GM18502 (cell line): ENCODE measurements around the gene ZFAND2A.
"Not testable (repeated sequence)": the region's sequence is repeated elsewhere in the genome, so short reads cannot be mapped to it uniquely, and the experiment has no call there.

Experiments
- ATAC-seq: cut with Tn5 transposase; IDR thresholded peaks from one replicate; pipeline ENCODE4 v1.9.1; 2021; ENCODE audit warnings: mild to moderate bottlenecking; ENCODE audit not compliant: unreplicated experiment, poor library complexity

The ZFAND2A gene

GRCh38 chr7:1159891-1160669 lies at the start of gene ZFAND2A:
Gene ZFAND2A (minus strand): TSS chr7:1160196. CDS start chr7:1158212, 1,984 bp downstream.
- ATAC-seq: peak; percentile 96

GRCh38 chr7:1209097-1209496 lies 49.1 kb upstream of the ZFAND2A start:
- ATAC-seq: no peak

GRCh38 chr7:1205742-1206141 lies 45.7 kb upstream of the ZFAND2A start:
- not testable (repeated sequence) for ATAC-seq

DNA sequence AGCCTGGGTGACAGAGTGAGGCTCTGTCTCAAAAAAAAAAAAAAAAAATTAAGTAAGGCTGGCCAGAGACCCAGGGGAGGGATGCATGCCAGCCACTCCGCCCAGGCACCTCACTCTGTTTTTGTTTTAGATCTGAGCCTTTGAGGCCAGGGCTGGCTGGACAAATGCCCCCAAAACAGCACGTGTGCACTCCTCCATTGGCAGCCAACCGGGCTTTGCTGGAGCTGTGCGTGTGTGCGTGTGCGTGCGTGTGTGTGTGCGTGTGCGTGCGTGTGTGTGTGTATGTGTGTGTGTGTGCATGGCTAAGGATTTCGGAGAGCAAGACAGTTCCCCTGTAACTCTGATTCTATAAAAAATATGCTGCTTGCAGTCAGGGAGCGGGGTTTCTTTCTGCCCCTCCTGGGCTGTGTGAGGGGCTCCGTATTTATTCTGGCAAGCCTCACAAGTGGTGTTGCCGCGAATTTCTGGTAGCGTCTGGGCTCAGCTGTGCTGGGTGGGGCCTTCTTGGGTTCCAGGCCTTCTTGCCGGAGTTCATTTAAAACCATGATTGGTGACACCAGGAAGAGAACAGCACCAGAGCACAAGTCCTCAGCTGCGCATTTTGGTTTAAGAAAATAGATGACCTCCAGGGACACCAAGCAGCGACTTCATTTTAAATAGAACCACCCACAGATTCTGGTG lies 44.6 kb upstream of the ZFAND2A start:
- ATAC-seq: no peak

GRCh38 chr7:1202914-1203313 lies 42.9 kb upstream of the ZFAND2A start:
- ATAC-seq: not testable (repeated sequence)

DNA sequence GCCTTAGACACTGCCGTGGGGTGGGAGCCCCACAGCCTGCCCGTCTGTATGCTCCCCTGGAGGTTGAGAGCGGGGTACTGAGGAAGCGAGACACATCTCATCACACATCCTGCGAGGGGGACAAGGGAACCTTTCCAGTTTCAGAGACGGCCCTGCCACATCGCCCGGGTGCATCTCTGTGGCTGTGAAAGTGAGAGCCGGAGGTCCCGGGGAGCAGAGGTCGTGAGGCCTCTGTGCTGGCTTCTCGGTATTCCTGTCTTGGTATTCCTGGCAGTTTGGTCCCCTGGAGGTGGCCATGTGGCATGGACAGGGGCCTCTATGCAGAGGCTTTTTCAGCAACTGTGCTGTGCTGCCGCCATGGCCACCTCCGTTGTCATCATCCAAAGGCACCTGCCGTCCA lies 41.9 kb upstream of the ZFAND2A start:
- no peak for ATAC-seq

DNA sequence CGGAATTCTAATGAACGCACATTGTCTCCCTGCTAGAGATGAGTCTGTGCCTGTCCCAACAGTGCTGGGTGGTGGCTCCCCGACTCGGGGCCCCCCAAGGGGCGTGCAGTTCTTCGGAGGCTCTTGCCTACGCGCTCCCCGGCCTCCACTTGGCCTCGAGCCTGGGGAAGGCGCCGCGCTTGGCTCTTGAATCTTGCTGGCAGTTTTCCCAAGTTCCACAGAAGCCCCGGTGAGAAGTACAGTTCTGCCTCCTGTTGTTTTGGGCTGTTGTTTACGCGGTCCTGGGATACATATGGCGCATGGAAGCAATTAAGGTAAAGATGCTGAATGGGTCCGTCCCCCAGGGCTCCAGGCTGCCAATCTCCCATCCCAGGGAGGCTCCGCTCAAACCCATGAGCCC lies 40.0 kb upstream of the ZFAND2A start:
- no peak for ATAC-seq

GRCh38 chr7:1197997-1198625 lies 38.1 kb upstream of the ZFAND2A start:
- no peak for ATAC-seq

DNA sequence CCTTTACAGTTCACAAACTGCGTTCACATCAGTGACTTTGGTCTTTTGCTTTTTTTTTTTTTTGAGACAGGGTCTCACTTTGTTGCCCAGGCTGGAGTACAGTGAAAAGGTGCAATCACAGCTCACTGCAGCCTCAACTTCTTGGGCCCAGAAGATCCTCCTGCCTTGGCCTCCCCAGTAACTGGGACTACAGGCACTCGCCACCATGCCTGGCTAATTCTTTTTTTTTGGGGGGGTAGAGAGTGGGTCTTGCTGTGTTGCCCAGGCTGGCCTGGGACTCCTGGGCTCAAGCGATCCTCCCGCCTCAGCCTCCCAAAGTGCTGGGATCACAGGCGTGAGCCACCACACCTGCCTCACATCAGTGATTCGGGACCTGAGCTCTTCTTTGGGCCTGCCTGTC lies 37.0 kb upstream of the ZFAND2A start:
- no peak for ATAC-seq

DNA sequence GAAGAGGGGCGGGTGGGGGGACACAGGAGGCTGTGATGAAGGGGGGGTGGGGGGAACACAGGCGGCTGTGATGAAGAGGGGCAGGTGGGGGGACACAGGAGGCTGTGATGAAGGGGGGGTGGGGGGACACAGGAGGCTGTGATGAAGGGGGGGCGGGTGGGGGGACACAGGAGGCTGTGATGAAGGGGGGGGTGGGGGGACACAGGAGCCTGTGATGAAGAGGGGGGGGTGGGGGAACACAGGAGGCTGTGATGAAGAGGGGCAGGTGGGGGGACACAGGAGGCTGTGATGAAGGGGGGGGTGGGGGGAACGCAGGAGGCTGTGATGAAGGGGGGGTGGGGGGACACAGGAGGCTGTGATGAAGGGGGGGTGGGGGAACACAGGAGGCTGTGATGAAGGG lies 36.4 kb upstream of the ZFAND2A start:
- not testable (repeated sequence) for ATAC-seq

GRCh38 chr7:1193593-1194424 lies 33.8 kb upstream of the ZFAND2A start:
- no peak for ATAC-seq

GRCh38 chr7:1192171-1192676 lies 32.2 kb upstream of the ZFAND2A start:
- no peak for ATAC-seq

DNA sequence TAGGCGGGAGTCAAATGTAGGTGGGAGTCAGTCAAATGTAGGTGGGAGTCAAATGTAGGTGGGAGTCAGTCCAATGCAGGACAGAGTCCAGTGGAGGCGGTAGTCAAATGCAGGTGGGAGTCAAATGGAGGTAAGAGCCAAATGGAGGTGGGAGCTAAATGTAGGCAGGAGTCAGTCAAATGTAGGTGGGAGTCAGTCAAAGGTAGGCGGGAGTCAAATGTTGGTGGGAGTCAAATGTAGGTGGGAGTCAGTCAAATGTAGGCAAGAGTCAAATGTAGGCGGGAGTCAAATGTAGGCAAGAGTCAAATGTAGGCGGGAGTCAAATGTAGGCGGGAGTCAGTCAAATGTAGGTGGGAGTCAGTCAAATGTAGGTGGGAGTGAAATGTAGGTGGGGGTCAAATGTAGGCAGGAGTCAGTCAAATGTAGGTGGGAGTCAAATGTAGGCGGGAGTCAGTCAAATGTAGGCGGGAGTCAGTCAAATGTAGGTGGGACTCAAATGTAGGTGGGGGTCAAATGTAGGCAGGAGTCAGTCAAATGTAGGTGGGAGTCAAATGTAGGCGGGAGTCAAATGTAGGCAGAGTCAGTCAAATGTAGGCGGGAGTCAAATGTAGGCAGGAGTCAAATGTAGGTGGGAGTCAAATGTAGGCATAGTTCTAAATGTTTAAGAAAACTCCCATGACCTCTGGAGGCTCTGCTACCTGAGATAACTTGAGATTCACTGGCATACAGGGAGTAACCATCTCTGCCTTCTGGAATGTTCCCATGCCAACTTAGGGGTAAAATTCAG lies 30.2 kb upstream of the ZFAND2A start:
- ATAC-seq: no peak

GRCh38 chr7:1188720-1189294 lies 28.8 kb upstream of the ZFAND2A start:
- ATAC-seq: no peak

DNA sequence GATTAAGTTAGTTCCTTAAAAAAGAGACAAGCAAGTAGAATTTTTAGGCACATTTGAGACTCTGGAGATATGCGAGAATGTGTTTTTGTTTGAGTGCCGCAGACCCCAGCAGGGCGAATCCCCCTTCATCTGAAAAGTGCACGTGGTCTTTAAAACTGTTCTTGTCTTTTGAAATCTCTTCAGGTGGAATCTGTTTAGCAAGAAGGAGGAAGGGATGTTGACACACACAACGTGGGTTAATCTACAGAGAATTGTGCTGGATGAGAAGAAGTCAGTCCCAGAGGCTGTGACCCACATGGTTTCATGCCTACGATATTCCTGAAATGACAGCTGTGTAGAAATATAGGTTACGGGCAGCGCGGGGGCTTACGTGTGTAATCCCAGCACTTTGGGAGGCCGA lies 27.1 kb upstream of the ZFAND2A start:
- ATAC-seq: no peak

GRCh38 chr7:1181640-1182039 lies 21.6 kb upstream of the ZFAND2A start:
- ATAC-seq: no peak

DNA sequence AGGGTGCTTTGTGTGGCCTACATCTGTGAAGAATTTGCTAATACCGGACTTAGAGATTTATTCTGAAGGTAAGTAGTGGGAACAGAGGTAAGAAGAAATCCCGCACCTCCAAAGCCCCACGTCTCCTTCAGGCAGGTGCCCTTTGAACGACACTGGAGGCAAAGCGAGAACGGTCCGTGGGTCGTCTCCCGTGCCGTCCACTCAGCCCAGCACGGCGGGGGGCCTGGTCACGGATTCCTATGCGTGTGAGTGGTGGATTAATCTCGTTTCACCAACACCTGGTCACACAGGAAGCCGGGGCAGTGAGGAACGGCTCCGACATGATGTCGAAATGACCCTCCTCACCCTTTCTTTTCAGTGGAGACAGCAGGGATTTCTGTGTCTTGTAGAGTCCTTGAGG lies 21.0 kb upstream of the ZFAND2A start:
- ATAC-seq: no peak

- peak; percentile 54 for ATAC-seq
Measured at GRCh38 chr7:1176891-1177373, 16.9 kb upstream of the ZFAND2A start.
